GM20000 (cell line): ENCODE data around the gene TBC1D14.

Experiments used
- DNase-seq: peaks from one replicate; pipeline ENCODE4 v3.0.0; 2012; ENCODE audit warnings: low spot score
- TF ChIP-seq, protein P1 (sequence below): IDR thresholded peaks from 2 replicates; pipeline ENCODE4 v1.5.1; 2012; ENCODE audit warnings: mild to moderate bottlenecking, control low read depth; ENCODE audit errors: extremely low read depth, missing control alignments

The TBC1D14 gene

DNA sequence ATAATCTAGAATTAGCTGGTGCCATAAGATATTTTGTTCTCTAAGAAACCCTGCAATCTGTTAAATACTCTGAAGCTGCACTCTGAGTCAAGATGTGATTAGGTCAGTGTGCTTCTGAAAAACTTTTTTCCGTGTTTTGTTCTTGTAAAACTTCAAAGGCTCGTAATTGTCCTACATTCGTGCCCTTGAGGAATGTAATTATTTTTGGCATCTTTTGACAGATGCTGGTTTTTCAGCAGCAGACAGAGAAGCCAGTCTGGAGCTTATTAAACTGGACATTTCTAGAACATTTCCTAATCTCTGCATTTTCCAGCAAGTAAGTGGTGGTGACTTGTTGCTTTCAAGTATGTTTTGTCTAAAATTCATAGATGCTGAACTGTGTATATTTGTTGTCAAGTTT is 96.8 kb downstream of the TBC1D14 start:
- TF ChIP-seq, protein P1, sequence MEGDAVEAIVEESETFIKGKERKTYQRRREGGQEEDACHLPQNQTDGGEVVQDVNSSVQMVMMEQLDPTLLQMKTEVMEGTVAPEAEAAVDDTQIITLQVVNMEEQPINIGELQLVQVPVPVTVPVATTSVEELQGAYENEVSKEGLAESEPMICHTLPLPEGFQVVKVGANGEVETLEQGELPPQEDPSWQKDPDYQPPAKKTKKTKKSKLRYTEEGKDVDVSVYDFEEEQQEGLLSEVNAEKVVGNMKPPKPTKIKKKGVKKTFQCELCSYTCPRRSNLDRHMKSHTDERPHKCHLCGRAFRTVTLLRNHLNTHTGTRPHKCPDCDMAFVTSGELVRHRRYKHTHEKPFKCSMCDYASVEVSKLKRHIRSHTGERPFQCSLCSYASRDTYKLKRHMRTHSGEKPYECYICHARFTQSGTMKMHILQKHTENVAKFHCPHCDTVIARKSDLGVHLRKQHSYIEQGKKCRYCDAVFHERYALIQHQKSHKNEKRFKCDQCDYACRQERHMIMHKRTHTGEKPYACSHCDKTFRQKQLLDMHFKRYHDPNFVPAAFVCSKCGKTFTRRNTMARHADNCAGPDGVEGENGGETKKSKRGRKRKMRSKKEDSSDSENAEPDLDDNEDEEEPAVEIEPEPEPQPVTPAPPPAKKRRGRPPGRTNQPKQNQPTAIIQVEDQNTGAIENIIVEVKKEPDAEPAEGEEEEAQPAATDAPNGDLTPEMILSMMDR: no peak
- no peak for DNase-seq

DNA sequence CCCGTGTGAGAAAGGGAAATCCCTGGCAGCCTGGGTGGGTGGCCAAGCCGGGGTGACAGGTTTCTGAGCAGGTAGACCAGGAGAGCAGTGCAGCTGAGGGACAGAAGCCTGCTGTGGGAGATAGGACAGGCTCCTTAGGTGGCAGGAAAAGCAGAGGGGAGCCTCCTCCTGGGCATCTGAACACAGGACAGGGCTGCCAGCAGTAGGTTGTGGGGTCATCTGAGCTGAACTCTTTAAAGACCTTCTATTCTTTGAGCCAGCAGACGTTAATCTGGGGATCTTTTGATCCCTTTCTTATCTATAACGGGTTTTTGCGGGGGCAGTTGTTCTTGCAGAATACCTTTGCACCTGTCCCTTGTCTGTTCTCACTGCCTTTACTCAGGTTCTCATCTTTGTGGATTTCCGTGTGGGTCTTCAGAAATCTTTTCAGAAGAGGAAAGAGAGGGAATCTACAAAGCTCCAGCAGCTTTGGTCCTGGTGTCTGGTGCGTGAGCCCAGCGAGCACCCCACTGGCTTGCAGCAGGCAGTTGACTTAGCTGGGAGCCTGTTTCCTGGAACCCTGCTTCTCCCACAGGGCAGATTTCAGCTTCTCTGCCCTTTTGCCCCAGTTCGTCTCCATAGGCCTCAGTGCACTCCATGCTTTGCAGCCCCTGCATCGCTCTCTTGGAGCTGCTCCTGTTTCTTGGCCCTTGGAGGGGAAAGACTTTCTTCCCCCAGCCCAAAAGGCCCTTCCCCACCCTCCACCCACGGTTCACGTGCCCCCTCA is 97.7 kb downstream of the TBC1D14 start:
- TF ChIP-seq, protein P1: no peak
- DNase-seq: no peak

DNA sequence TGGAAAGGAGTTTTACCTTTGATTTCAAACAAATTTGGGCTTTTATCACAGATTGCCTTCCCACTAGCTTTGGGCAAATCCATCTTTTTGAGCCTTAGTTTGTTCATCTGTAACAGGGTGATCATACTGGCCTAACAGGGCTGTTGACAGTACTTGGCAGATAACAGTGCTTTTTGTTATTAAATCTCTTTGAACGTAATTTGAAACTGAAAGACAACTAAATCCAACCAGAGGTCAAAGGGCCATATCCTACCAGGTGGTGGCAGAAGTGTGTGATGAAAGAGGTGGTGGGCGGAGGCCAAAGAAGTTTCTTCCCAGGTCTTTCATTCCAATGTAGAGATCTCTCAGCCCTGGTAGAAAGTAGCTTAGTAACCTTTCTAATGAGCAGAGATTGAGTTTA is 98.3 kb downstream of the TBC1D14 start:
- DNase-seq: no peak
- TF ChIP-seq, protein P1: no peak

DNA sequence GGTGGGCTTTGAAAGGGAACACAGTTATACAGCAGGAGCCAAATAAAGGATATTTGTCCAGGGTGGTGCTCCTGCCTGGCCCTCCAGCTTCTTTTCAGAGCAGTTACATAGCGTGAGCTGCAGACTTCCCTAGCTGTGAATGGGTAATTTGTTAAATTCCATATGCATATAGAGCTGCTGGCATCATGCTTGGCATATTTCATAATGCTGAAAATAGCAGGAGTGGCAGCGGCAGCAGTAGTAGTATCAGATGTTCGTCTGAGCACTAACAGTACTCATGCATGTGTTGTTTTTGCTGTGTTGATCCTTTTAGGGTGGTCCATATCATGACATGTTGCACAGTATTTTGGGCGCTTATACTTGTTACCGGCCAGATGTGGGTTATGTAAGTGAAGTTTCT is 99.9 kb downstream of the TBC1D14 start:
- TF ChIP-seq, protein P1: no peak
- DNase-seq: no peak

DNA sequence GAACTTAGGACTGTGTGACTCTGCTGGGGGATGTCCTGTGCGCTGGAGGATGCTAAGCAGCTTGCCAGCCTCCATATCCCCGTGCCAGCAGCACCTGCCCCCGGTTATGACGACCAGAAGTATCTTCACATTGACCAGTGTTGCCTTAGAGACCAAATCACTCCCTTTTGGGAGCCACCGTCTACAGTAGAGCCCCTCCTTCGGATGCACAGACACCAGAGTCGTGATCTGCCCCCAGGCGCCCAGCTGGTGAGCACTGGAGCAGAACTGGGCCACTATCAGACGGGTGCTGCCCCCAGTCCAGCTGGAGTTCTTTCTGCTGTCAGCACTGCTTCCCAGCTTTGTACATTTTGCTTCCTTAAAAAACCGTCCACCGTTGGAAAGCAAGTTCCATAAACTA is 103.5 kb downstream of the TBC1D14 start:
- no peak for DNase-seq
- TF ChIP-seq, protein P1: no peak

DNA sequence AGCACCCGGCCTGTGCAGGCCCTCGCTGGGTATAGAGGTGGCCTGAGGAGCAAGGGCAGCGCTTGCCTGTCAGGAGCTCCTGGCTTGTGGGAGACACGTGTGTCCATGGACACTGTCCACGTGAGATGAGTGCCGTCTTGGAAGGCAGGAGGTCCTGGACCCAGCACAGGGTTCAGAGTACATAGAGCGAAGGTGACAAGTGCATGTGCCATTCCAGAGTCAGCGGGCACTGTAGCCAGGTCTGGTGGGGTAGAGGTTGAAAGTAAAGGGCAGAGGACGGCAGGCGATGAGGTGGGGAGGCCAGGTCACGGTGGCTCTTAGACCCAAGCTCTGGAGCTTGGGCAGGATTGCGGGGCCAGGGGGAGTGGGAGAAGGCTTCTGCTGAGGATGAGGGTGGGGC is 105.2 kb downstream of the TBC1D14 start:
- no peak for DNase-seq
- TF ChIP-seq, protein P1: no peak

DNA sequence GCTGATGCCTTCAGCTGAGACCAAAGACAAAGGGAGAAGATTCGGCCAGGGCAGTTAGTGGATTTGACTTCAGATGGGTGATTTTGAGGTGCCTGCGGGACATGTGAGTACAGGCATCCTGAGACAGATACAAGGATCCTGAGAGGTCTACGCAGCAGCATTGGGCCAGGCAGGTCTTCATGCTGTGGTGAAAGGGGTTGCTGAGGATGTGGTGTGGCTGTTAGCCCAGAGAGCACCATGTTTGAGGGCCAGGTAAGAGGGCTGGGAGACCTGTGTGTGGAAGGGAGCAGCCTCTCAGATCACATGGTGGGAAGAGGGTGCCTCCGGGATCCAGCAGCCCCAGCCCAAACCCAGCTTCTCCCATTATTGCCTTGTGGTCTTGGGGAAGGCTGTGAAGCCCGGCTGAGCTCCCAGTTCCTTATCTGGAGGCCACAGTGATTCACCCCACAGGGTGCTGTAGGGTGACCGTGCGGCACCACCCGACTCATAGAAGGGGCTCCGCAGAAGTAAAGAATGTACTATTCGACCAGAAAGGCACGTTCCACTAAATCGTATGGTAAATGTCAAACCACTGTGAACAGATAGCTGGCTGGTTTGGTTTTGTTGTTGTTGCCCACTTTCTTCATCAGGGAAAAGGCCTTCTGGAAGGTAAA is 105.9 kb downstream of the TBC1D14 start:
- DNase-seq: no peak
- TF ChIP-seq, protein P1: no peak
